Testis (tissue), 2 donors: Measurements from ENCODE around the gene SYCP2.

ENCODE experiments used
- CTCF ChIP-seq, 3 experiments: fragments of 450-650 bp in 2 of 3; fragments of 200-600 bp in 1 of 3; sonication (generic) in 1 of 3; IDR thresholded peaks; one replicate each; pipeline ENCODE4 v1.5.1; 2016 to 2019; ENCODE audit warnings: antibody characterized with exemption in 3 of 3, mild to moderate bottlenecking in 2 of 3, moderate library complexity in 1 of 3
- POLR2A ChIP-seq: fragments of 450-650 bp; IDR thresholded peaks from one replicate; pipeline ENCODE4 v1.6.1; 2017; ENCODE audit warnings: antibody characterized with exemption, mild to moderate bottlenecking, moderate library complexity

GRCh38 chr20:59972037-59972801, 38.8 kb upstream of the SYCP2 start:
- no peak for TF ChIP-seq CTCF (IDR thresholded peaks at IDR 0.05)
- TF ChIP-seq POLR2A, result no peak
